Stimulated activated CD8-positive, alpha-beta memory T cell treated with anti-CD3 and anti-CD28 coated beads, Interleukin-7, amount 100 ng/mL, for 24 hours (primary cell): Measurements from ENCODE around the gene OTOF.

Experiments used
- DNase-seq: peaks from one replicate; pipeline ENCODE4 v3.0.0-alpha.2; 2020; ENCODE audit warnings: low read depth

OTOF gene

DNA sequence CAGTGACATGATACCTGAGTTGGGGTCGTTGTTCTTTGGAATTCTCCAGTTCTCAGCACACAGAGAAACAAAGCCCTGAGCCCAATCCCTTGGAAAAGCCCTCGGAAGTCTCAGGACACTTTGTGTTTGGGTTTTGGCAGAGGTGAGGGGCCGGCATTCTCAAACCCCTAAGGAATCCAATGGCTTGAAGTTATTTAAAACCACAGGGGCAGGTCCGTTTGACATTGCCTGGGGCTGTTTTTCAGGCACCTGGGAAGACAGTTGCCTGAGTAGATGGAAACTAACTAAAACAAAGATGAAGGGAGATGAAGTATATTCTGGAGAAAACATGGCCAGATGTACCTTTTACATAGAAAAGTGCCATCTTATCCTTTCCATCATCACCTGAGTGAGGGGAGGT lies 22.5 kb upstream of the OTOF start:
- no peak for DNase-seq

DNA sequence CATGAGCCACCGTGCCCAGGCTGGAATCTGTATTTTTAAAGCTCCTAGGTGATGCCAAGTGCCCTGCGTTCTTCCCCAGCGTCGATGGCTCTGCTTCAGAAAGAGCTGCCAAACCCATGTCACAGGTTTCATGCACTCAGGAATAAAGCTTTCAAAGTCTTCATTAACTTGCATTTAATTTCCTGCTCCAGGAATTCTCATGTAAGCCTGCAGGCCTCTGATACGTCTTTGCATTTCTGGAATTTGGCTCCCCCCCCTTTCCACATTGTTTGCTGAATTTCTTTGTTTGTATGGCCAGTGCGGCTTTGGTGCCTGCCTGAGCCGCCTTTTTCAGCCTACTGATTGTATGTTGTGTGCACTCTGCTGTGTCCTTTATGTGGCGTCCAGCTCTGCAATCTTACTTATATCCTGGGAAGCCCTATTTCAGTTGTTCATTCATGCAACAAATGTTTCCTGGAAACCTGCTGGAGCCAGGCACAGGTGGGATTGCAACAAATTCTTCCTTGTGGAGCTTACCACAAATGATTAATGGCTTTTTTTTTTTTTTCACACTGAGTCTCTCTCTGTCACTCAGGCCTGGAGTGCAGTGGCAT lies 17.9 kb upstream of the OTOF start:
- no peak for DNase-seq

DNA sequence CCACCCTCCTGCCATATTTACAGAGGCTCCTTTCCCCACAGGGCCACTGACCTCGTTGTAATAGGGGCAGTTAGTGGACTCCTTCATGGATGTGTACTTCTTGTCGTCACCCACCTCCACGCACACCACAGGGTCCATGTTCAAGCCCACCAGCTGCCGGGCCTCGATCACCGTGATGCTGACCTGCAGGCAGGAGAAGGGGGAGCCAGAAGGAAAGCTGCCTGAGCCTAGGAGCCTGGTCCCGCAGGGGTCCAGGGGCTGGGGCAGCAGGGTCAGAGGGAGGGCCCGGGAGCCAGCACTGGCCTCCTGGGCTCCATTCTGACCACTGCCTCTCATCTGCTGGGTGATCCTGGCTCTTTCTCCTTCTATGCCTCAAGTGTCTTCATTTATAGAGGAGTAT lies 17.0 kb upstream of the OTOF start:
- no peak for DNase-seq

DNA sequence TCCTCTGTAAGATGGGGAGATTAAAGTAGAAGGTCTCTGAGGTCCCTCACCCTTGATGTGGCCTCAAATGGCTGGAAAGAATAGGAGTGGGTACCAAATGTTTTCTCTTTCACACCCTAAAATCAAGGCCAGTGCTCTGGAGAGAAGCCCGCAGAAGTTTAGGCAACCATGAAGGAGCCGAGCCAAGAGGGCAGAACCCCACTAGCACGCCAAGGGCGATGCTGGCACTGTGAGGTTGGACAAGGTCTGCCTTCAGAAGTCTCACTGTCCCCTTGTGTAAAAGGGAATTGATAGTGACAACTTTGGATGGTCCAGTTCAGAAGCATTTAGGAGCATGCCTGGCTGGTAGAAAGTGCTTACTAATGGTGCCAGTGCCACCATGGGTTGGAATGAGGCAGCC lies 16.3 kb upstream of the OTOF start:
- no peak for DNase-seq

DNA sequence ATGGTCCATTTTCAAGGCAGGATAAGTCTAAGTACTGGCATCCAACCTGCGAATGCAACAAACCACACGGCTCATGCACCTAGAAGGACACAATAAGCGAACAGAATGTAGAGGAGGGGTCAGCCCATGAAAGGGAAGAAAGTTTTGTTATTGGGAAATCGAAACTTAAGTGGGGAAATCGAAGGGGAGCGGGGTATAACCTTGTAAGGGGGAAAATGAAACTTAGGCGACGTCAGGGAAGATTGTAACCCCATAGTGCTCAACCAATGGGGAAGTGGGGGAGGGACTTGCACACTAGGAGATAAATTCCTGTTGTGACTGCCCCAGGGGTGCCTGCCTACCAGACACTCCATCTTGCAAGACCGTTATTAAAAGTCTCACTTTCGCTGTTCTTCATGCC lies 15.6 kb upstream of the OTOF start:
- no peak for DNase-seq

DNA sequence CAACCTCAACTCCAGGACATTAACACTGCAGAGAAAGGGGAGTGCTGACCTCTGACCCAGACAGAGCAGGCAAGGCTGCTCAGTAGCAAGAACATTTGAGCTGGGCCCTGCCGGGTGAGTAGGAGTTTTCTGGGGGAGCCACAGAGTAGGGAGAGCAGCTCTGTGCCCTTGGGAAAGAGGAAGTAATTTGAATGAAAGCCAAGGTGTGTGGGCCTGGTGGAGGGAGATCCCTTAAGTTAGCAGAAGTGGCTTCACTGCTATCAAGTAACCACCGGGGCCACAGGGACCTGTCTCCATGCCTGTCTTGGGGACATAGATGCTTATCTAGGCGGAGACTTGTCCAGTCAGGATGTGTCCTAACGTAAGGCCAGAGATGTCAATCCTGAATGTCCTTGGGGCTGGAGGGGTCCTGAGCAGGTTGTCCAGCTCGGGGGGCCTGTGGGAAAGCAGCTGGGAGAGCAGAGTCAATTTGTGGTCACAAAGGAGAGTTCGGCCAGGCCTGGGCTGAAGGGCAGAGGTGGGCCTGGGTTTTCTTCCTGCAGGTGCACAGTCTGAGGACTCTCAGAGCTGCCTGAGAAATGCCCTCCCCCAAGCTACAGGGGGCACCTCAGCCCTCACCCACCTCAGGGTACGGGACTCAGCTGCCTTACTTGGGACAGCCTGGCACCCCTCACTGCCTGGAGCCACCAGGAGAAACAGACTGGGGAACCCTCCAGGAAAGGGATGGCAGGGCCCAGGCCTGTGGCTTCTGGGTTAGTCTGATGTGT lies 15.0 kb upstream of the OTOF start:
- DNase-seq: no peak

DNA sequence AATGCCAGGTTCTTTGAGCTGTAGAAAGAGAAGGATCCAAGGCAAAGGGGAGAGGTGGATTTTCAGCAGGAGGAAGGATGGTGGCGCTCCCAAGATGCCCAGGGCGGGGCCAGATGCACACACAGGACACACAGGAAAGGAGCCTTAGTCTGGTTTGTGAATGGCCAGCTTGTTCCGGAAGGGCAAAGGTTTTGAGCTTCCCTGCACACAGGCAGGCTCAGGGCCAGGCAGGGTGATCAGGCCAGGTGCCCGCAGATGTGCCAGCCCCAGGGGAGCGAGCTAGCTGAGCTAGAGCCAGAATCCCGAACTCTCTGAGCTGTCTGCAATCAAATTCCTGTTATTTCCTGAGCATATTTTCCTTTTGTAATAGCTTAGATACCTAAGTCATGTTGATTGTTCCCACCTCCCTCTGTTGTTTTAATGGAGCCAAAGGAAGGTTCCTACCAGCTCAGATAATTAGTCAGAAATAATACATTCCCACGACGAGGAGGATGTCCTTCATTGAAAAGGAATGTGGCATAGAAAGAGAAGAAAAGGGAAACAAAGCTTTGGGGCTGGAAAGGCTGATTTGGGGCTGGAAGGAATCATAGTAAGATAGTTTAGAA lies 13.7 kb upstream of the OTOF start:
- no peak for DNase-seq

DNA sequence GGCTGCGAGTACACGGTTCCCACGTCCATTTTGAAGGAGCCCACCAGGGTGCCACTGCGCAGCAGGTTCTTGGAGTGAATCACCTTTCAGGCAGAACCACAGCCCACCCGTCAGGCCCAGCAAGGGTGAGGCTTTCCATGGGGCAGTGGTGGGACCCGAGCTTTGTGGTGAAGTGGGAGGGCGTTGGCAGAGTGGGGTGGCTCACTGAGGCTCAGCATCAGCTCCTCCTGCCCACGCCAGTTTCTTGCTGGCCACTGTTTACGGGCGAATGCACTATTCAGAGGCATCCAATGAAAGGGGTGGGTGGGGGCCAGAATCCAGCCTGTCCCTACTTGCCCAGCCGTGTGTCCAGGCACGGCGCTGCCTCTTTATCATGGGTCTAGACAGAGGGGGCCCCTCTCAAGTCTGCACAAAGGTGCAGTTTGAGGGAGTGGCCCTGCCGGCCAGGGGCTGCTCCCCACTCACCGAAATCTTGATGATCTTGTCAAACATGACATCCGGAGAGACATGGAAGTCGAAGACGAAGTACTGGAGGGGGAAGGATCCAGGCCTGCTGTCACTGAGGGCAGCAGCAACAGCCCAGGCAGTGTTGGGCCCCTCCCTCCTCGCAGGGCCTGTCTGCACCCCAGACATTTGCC lies 11.4 kb upstream of the OTOF start:
- no peak for DNase-seq

DNA sequence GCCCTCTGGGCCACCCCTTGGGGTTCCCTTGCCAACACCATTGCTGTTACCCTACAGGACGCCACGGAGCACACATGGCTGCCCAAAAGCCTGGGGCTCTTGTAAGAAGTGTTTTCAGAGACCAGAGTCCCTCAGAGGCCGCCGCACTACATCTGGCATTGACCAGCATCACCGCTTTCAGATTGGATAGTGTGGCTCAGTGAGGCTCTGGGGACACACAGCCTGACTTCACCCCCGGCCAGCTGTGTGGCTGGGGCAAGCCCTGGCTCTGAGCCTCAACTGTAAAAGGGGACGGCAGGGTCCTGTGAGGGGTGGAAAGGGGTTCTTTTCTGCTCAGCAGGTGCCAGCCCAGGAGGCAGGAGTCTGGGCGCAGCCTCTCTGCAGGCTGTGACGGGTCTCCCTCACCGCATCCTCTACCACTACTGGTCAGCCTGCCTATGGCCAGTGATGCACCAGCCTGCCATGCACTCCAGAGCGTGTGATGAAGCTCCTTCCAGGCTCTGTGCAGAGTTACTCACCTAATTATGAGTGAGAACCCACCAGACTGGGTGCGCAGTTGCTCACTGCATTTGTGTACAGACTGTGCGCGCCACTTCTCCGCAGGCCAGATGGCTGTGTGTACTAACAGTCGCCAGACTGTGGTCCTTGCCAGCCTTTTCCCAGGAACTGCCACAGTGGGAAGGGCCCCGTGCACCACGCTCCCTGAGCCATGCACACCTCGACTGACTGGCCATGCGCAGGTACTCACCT lies 10.7 kb upstream of the OTOF start:
- no peak for DNase-seq

DNA sequence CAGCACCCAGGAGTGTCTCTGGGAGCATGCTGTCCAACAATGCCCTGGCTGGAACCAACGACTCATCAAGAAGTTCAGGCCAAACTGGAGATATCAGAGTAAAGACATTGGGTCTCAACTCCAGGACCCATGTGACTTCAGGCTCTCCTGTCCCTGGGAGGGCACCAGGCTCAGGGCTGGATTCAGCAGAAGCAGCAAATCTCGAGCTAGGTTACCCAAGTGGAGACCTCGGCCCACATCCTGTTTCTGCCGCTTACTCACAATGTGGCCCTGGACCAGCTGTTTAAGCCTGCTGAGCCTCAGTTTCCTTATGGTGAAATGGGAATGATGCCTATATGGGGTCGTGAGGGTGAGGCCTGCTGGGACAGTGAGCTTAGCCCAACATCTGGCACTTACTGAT lies 9.3 kb upstream of the OTOF start:
- DNase-seq: no peak

DNA sequence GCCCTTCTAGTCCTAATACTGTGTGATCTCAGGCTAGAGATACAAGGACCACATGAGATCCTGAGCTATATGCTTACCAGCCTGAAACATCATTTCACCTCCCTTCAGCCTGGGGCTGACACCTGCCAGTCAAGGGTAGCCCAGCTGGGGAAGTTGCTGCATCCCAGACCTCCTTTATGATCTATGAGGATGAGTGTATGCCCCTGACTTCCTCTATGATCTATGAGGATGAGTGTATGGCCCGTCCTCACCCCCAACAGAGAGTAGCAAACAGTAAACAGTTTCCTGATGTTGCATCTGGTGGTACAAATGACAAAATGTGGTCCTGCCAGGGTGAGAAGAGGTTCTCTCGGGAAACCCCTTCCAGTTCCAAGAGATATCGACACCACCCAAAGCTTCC lies 8.9 kb upstream of the OTOF start:
- no peak for DNase-seq

DNA sequence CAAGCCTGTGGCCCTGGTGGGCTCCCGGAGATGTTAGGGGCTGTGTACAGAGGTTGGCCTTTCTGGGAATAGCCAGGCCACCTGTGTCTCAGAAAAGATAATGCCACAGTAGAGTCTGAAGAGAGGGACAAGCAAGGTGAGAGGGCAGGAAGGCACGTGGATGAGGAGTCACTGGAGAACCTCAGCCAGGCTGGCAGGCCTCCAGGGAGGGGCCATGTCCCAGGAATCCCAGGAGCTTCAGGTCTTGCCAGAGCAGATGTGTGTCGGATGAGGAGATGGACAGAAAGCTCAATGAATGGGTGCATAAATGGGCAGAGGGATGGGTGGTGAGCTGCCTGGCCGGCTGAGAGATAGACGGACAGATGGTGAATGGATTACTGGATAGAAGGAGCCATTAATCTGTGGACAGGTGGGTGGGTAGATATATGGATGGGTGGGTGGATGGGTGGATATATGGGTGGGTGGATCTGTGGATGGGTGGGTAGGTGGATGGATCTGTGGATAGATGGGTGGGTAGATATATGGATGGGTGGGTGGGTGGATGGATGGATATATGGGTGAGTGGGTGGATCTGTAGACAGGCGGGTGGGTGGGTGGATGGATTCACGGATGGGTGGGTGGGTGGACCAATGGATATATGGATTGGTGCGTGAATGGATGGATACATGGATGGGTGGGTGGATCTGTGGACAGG lies 7.9 kb upstream of the OTOF start:
- no peak for DNase-seq

DNA sequence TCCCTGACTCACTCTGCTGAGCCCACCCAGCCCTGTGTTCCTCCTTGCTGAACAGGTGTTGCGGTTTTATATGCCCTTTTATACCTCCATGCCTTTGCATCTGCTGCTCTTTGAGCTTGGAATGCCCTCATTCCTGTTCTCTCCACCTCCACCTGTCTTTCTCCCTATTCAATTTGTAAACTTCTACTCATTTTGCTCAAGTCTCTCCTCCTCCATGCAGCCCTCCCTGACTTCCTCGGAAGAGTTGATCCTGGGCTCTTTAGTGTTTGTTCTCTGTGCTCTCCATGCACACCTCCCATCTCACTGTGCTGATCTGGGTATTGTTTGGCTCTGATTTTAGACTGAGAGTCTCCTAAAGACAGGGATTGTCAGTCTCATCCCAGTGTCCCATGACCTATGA lies 7.2 kb upstream of the OTOF start:
- DNase-seq: no peak

DNA sequence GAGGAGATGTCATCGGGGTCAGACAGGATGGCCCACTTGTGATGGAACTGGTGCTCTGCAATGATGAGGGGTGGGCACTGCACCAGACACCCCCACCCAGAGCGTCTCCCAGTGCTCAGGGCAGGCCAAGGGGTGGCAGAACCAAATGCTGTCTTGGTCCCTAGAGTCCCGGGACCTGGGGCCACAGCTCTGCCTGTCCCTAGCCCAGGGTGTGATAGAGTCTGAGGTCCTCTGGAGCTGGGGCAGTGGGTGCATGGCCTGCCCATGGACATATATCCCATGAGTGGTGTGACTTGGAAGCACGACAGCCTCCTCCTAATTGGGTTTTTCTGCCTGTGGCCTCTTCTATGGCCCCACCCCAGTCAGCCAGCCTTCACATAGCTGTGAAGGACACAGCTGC lies 6.7 kb upstream of the OTOF start:
- no peak for DNase-seq

DNA sequence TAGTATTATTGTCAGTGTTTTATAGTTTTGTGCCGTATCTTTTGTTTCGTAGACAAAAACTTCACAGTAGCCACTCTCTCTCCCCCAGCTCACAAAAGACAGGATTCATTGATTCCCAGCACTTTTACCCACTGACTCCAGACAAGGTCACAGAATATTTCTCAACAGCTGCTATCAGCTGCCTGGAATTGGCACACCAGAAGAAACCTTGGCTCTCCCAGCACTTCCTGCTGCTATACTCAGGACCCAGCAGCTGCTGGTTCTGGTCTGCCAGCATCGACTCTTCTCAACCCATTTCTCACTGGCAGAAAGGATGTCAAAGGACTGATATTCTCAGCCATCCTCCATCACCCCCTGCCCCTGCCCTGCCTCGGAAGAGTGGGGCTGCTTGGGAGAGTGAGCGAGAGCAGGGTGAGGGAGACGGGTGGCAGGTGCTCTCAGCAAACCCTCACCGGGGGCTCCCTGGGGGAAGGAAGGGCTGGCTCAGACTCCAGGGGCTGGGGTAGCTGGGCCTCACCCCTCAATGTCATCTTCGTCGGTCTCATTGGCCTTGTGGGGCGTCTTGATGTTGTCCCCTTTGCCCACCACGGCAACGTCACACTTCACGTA lies 6.1 kb upstream of the OTOF start:
- no peak for DNase-seq

DNA sequence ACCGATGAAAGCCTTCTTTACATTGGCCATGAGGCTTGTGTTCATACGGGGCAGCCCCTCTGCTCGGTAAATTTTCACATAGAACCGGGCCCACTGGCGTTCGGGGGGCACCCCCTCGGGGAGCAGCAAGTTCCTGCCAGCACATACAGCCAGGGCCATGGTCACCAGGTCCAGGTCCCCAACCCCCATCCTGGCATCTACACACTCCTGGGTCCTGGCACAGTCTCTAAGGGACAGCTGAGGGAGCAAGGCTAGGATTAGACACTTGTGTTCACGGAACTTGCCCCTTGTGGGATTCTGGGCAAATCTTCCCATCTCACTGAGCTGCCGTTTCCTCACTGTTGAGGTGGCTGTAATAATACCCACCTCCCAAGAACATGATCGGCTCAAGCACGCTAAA lies 5.6 kb upstream of the OTOF start:
- DNase-seq: no peak

DNA sequence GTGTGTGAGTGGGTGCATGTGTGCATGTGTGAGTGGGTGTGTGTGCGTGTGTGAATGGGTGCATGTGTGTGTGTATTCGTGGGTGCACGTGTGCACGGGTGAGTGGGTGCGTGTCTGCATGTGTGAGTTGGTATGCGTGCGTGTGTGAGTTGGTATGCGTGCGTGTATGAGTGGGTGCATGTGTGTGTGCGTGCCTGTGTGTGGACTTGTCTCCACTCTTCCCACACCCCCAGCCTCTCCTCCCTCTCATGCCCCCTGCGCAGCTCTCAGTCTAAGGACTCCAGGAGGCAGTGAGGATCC lies 5.1 kb upstream of the OTOF start:
- no peak for DNase-seq

DNA sequence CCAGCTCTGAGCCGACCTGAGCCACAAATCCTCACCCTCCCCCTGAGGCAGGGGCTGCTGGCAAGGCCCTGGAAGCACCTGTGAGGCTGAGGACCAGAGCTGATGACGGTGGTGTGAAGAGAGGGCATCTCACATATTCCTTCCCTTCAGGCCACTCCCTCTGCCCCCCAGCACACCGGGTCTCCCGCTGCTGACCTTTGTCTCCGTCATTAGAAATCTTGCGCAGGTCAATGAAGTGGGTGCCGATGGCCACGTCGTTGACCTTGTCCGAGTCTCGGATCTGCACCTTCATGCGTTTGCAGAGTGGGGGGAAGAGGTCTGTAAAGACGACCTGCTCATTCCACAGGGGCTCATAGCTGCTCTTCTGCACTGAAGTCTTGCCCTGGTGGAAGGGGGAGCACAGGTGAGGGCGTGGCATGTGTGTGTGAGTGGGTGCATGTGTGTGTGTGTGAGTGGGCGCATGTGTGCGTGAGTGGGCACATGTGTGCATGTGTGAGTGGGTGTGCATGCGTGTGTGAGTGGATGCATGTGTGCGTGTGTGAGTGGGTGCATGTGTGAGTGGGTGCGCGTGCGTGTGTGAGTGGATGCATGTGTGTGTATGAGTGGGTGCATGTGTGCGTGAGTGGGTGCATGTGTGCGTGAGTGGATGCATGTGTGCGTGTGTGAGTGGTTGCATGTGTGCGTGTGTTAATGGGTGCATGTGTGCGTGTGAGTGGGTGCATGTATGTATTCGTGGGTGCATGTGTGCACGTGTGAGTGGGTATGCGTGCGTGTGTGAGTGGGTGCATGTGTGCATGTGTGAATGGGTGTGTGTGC lies 4.5 kb upstream of the OTOF start:
- no peak for DNase-seq

DNA sequence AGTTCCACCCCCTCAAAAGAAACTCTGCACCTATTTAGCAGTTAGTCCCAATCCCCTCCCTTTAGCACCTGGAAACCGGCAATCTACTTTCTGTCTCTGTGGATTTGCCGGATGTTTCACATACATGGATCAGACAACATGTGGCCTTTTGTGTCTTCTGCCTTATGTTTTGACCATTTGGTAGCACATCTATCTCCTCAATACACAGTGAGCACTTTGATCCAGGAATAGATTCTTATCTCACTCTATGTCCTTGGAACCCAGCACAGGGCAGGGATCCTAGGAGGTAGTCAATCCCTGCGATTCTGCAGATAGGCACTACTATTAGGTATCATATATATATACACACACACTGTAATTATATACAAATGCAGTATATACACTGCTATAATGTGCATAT lies 3.8 kb upstream of the OTOF start:
- DNase-seq: no peak

DNA sequence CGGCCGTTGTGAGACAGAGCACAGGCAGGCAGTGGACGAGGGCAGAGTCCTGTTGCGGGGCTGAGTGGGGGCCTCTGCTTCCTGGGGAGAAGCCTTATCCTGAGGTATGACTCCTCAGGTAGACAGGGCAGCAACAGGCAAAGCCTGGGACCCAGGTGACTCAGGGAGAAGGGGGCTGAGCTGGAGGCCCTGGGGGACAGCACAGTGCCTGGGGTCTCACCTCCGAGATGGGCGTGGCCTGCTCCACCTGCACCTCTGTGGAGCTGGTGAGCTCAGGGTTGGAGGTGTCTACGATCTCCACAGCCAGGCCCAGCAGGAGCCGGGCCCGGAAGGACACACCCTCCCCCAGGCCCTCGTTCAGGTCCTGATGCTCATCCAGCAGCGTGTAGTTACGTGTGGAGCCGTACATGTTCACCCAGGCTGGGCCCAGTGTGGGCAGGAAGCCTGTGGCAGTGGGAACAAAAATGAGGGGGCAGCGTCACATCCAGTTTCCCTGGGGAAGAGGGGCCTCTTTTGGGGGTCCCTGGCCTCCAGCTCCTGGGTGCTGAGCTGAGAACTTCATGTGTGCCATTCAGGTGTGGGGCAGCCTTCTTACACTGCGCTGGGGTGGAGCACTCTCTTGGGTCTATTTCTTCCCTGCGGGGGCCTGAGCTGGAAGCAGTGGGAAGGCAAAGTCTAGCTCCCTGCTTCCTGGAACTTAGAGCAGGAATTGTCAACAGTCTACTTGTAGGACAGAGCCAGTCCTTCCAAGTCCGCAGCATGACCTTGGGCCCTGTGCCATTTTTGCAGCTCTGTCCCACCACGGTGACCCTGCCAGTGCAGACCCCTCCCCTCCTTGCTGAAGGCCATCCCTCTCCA lies 2.9 kb upstream of the OTOF start:
- no peak for DNase-seq
